ENCODE data around the gene TCF7L1.

Gene TCF7L1

DNA sequence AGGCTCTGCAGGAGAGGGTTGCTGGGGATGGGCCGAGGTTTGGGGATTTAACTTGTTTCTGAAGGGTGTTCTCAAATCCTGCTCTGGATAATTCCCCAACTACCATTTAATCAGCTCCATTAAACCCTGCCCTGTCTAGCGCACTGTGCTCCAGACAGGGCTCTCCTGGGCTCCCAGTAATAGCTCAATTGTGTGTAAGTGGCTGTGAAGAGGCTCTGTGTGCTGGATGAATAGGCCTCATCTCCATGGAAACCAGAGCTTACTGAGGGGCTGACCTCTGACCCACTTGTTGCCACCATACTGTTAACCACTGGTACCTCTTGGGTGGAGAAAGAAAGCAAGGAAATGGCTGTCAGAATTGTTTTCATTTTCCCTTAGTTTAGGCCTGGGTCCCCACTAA, 101.7 kb downstream of the TCF7L1 start:
- no peak for FAIRE-seq

GRCh38 chr2:85235281-85235680, 102.1 kb downstream of the TCF7L1 start:
- FAIRE-seq, result no peak

- no peak for FAIRE-seq
Measured at GRCh38 chr2:85236084-85236483, 102.9 kb downstream of the TCF7L1 start.

- no peak for FAIRE-seq
Measured at GRCh38 chr2:85237849-85238565, 104.8 kb downstream of the TCF7L1 start.

- no peak for FAIRE-seq
Measured at GRCh38 chr2:85238607-85239006, 105.4 kb downstream of the TCF7L1 start.

GRCh38 chr2:85239102-85239501, 105.9 kb downstream of the TCF7L1 start:
- FAIRE-seq, result no peak

DNA sequence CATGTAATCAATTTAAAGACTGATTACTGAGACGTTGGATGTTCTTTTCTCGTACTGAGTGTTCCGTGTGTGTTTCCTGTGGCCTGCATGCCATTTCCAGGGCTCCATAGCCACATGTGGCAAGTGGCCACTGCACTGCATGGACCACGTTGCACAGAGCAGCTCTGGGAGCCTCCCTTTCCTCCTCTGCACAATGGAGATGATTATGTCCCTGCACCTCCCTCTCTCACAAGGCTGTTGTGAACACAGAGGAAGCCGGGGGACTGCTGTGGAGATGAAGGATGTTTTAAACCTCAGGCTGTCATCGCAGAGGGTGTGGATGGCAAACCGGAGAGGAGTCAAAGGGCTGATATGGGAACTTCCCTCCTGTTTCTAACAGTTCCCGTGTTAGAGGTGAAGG, 106.9 kb downstream of the TCF7L1 start:
- FAIRE-seq, result no peak

GRCh38 chr2:85242321-85242720, 109.1 kb downstream of the TCF7L1 start:
- FAIRE-seq, result no peak

- FAIRE-seq, result no peak
Measured at GRCh38 chr2:85243101-85244072, 110.2 kb downstream of the TCF7L1 start.

DNA sequence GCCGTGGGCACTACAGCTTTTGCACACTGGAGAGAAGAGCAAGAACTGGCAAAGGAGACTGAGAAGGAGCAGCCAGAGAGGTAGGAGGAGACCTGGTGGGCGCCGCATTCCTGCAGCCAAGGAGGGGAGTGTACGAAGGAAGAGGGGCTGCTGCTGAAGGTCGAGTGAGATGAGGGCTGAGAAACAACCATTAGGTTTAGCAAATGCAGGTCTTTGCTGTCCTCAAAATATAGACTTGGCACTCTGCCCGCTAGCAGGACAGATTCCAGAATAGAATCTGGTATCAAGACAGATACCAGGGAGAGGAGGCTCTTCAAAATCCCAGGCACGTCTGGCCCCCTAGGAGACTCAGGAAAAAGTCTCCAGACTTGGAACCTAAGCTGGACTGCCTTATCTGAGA, 111.6 kb downstream of the TCF7L1 start:
- no peak for FAIRE-seq

DNA sequence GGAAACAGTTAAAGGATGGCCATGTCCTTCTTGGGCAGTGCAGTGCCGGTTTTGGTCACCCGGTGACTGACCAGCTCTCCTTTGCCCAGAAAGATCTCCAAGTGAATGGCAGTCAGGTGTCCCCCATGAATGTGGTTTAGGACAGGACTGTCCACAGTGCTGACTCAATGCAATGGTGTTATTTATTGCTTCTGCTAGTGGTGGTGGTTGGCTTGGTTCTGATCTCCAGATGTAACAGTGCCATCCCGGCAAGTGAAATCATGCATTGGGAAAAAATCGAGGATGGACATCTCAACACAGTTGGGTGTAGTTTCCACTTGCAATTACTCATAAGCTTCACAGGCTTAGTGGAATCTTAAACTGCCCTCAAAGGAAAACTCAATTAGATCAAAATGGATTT, 112.7 kb downstream of the TCF7L1 start:
- FAIRE-seq, result no peak

GRCh38 chr2:85246348-85246747, 113.2 kb downstream of the TCF7L1 start:
- no peak for FAIRE-seq

DNA sequence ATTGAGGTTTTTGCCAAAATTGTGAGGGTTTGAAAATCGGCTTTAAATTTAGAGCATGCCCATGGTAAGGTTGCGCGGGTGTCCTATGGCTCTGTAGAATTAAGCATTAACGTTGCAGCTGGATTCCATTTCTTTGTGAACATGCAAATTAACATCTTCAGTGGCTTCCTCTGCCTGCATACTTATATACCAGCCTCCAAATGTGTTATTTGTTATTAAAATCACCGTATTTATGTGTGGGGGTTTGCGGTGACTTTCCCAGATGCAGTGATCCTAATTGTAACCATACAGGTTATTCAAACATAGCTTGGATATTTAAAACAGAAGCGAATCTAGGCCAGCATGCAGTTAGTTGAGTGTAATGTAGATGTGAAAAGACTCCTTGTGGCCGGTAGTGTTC, 114.4 kb downstream of the TCF7L1 start:
- FAIRE-seq, result no peak

DNA sequence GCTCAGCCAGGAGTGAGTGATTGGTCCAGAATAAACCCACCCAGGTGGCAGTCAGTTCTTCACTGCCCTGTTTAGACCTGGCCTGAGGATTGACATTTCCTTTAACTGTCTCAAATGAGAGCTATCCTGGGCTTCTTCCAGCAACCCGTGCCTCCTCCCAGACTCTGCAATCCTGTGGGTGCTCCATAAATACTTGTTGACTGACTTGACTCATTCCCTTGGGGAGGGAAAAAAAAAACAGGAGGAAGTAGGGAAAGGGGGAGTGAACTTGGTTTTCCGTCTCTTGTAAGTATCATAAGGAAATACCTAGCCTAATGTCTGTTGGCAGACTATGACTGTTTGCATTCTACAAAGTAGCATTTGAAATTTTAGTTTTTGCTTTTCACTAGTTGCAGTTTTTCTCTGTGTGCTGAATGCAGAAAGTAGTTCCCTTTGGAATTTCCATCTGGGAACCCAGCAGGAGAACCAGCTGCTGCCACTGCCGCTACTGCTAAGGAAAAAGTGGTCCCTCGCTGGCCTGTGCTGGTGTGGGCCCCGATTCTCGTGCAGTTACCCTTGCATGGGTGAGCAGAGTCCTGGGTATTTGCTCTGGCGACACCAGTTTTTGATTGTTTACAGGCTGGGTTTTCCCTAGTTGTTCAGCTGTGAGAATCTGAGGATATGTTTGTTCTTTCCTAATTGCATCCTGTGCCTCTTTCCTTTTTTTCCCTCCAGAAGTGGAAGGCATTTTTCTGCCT, 115.7 kb downstream of the TCF7L1 start:
- no peak for FAIRE-seq

DNA sequence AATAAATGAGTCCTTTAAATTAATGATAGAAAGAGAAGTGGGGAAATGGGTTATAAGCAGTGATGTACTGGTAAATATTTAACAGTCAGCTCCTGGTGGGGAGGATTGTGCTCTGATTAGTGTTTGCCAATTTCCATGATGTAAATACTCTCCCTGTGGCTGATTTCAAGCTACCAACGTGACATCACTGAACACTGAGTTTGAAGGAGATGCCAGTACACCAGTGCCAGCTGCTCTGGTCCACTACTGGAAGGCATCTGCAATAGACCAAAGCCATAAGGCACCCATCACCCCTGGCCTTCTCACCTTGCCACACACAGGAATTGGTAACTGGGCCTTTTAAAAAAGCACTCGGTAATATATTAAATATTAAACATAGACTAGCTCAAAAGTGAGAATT, 116.9 kb downstream of the TCF7L1 start:
- no peak for FAIRE-seq

DNA sequence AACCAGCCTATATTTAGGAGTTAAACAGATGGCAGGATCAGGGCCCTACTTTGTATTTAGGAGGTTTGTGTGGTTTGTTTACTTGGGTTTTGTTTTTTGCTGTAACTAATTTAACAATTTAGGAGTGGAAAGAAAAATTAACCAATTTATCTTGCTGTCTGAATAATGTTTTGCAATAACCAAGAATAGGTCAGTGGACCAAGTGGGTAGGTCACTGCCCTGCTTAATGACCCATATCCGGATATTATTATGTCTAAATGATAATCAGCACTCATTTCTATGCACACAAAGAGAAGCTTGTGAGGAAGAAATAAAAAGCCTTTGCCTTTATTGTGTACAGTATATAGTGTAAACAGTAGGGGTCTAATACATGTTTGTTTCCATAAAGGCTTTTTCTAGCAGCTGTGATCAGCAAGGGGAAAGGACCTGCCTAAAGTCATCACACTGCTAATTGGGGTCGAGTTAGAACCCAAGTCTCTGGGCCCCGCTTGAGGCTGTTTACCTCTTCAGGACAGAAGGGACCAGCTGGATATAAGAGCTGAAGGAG, 118.0 kb downstream of the TCF7L1 start:
- no peak for FAIRE-seq

DNA sequence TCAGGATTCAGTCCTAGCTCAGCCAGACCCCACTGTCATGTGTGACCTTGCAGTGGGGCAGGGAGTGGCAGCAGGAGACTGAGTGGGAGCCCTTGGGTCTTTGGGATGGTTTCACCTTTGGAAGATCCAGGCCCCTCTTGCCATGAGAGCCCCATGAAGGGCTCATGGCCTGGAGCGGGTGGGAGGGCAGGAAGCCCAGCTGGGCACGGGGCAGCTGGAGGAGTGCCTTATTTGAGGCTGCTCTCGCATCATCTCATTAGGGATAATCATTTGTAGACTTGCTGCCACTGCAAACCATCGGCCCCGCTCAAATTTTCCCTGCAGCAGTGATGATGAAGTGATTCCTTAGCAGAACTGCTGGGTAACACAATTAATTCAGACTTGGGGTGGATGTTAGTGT, 120.7 kb downstream of the TCF7L1 start:
- no peak for FAIRE-seq

DNA sequence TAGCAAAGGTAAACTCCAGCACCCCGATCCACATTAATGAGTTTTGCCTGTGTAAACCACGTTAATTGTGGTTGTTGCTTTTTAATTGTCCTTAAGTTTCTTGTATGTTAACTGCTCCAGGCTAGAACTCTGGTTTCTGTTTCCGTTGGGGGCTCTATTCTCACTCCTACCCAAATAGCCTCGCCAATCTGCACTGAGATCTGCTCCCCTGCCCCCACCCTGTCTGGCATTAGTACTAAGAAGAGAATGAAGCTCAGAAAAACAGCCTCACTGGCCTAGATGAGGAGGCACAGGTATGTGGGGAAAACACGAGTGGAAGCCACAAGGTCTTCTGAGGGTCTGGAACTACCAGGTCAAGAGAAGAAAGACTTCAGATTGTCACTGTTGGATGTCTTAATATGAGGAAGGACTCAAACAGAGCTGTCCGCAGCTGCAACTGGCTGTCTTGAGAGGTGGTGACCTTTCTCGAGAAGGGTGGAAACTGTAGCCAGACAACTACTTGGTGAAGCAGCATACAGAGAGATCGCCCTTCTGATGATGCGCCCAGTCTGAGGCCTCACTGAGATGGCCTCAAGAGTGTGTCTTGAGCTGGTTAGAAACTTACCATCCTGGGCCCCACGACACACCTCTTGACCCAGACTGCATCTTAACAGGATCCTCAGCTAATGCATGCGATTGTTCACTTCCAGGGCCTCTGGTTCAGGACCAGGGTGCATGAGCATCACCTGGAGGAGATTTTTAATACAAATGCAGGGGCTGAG, 121.5 kb downstream of the TCF7L1 start:
- FAIRE-seq, result no peak

DNA sequence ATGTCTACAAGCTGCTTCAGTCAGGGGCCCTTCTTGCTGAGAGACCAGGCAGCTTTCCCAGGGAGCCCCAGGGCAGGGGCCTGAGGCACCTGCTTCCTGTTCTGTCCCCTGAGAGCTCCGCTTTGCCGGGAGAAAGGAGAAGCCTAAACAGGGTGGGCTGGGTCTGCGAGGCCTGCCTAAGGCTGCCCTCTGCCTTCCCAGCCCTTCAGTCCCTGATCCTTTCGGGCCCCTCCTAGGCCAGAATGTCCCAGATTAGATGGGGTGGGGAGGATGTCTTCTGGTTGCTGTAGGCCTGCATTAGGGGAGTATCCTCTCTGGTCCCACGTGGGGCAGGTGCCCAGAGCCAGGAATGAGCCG, 122.2 kb downstream of the TCF7L1 start:
- FAIRE-seq, result no peak

- FAIRE-seq, result no peak
Measured at GRCh38 chr2:85255813-85256594, 122.8 kb downstream of the TCF7L1 start.

- no peak for FAIRE-seq
Measured at GRCh38 chr2:85257359-85257969, 124.3 kb downstream of the TCF7L1 start.
